Adrenal gland (tissue), 12 donors: ENCODE data around the gene PPP1R1C. TPM values are rescaled to one million over a fixed set of nuclear protein-coding genes. Genes with fewer than 3 reads are reported as not detected.

Source experiments
- DNase-seq, 7 donors: peaks; one replicate each; pipeline ENCODE4 v3.0.0-alpha.2; 2019 to 2020
- H3K27ac ChIP-seq, 5 donors: fragments of 200-600 bp; sonication (generic) in 4 of 5; 1 replicate in 3 of 5; 2 replicates in 2 of 5; pipeline versions ENCODE4 v1.5.1 to v1.8.0; 2016 to 2020; ENCODE audit warnings: mild to moderate bottlenecking in 1 of 5
- H3K27me3 ChIP-seq: fragments of 200-600 bp; 2 replicates; pipeline ENCODE4 v1.8.0; 2021
- H3K36me3 ChIP-seq, 2 donors: fragments of 200-600 bp; replicated peaks in 1 of 2; 1 replicate in 1 of 2; 2 replicates in 1 of 2; pipeline versions ENCODE4 v1.5.1 to v1.8.0; 2018 to 2022
- H3K4me1 ChIP-seq, 2 donors: fragments of 200-600 bp; replicated peaks in 1 of 2; 1 replicate in 1 of 2; 2 replicates in 1 of 2; pipeline versions ENCODE4 v1.5.1 to v1.8.0; 2018 to 2021
- H3K4me3 ChIP-seq, 4 donors: fragments of 200-600 bp; sonication (generic) in 3 of 4; one replicate each; pipeline ENCODE4 v1.5.1; 2016 to 2018
- H3K9me3 ChIP-seq, 3 donors: fragments of 200-600 bp; sonication (generic) in 1 of 3; replicated peaks in 1 of 3; 1 replicate in 2 of 3; 2 replicates in 1 of 3; pipeline versions ENCODE4 v1.5.1 to v1.8.0; 2016 to 2021
- POLR2A ChIP-seq, 2 donors: fragments of 450-650 bp; IDR thresholded peaks; one replicate each; pipeline ENCODE4 v1.6.1; 2017; ENCODE audit warnings: antibody characterized with exemption in 2 of 2, mild to moderate bottlenecking in 2 of 2, moderate library complexity in 1 of 2
- WGBS, 4 donors: extraction: QIAGEN DNeasy Blood & Tissue Kit in 2 of 4; methylation state at CpG; one replicate each; pipeline versions ENCODE4 v1.1.5 to v1.1.7; 2013 to 2017; 5-methylcytosine and 5-hydroxymethylcytosine counted together
- intact Hi-C, 2 donors: fragments of 100-400 bp; cut with DNase I; formaldehyde crosslinking; loops; one replicate each; pipeline versions ENCODE4 v1.14.1 to v1.15.0; 2022 to 2023
- polyA plus RNA-seq, 3 donors: library from polyadenylated mRNA; stranded (reverse); fragments of 200-250 nt in 2 of 3; fragments of 350-450 nt in 1 of 3; fragmentation: Illumina TruSeq in 1 of 3; extraction: RNeasy Lipid Tissue Mini Kit (QIAGEN cat#74804) in 1 of 3; gene quantifications; one replicate each; pipeline ENCODE4 v1.2.3, GENCODE V29; 2013 to 2014
- total RNA-seq, 9 donors: library from RNA; depleted of rRNA in 4 of 9; stranded (reverse); fragments of >200 nt in 4 of 9; fragments of 120-200 nt in 1 of 9; fragmentation: NEBNext Ultra II Directional in 1 of 9; extraction: Animal tissue kit (Norgen Biotek cat#: 25700) in 1 of 9; gene quantifications; one replicate each; pipeline versions ENCODE4 v1.1.0 to v1.2.4, GENCODE V29; 2013 to 2023
- TF ChIP-seq, protein P1 (sequence below), 6 experiments: fragments of 450-650 bp in 4 of 6; fragments of 200-600 bp in 2 of 6; sonication (generic) in 1 of 6; IDR thresholded peaks; 1 replicate in 5 of 6; 2 replicates in 1 of 6; pipeline versions ENCODE4 v1.5.1 to v1.8.0; 2016 to 2021; ENCODE audit warnings: antibody characterized with exemption in 6 of 6, mild to moderate bottlenecking in 2 of 6, moderate library complexity in 1 of 6
- donor health status: healthy with polysubstance abuse.
- donor health status: Bipolar disorder and iron deficiency.
- donor health status: DM: yes; HTN: yes; CAD: no.
- donor health status: DM: no; HTN: no; CAD: no.
- donor health status: DM: no; HTN: no; CAD: no.
- donor health status: DM: yes; HTN: yes; CAD: no.

The PPP1R1C gene
- total and polyA plus RNA-seq, 12 donors, result 0.29 to 5.9 (median 1.4) TPM; not detected in 3

DNA sequence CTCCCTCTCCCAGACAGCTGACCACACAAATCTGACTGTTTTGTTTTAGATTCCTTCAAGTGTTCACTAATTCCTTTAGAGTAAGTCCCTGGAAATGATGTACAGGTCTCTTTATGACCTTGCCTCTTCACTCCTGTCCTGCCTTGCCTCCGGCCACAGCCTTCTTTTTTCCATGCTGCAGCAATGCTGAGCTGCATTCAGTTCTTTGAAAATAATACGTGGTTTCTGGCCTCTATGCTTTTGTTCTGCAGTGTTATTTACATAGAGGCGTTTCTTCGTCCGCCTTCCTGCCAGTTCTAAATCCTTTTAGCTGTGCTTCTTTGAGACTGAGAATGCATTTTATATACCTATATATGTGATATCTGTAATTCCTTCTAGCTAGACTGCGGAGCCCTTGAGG is 87.2 kb downstream of the PPP1R1C start:
- Histone ChIP-seq H3K36me3 (no peaks in the 10 kb centered on the region), H3K27ac (no peak overlapping the region), H3K27me3 (no peaks in the 10 kb centered on the region), H3K4me1 (peaks cover 0 to 8% of the 10 kb centered on the region in 2 donors), H3K9me3 (no peaks in the 10 kb centered on the region), H3K4me3 (no peak overlapping the region)
- intact Hi-C loops, result loop anchor here in 1 of 2 donors (10.0 kb wide), 1 partner anchor 328 kb away; no protein-coding TSS in a partner anchor
- no peak for DNase-seq
- WGBS, 4 donors, result 83 to 94% (median 92%) methylated on average over 6 of the region's 6 CpGs
- no peak for TF ChIP-seq POLR2A (IDR thresholded peaks at IDR 0.05)
- TF ChIP-seq, protein P1, sequence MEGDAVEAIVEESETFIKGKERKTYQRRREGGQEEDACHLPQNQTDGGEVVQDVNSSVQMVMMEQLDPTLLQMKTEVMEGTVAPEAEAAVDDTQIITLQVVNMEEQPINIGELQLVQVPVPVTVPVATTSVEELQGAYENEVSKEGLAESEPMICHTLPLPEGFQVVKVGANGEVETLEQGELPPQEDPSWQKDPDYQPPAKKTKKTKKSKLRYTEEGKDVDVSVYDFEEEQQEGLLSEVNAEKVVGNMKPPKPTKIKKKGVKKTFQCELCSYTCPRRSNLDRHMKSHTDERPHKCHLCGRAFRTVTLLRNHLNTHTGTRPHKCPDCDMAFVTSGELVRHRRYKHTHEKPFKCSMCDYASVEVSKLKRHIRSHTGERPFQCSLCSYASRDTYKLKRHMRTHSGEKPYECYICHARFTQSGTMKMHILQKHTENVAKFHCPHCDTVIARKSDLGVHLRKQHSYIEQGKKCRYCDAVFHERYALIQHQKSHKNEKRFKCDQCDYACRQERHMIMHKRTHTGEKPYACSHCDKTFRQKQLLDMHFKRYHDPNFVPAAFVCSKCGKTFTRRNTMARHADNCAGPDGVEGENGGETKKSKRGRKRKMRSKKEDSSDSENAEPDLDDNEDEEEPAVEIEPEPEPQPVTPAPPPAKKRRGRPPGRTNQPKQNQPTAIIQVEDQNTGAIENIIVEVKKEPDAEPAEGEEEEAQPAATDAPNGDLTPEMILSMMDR (IDR thresholded peaks at IDR 0.05), result no peak

DNA sequence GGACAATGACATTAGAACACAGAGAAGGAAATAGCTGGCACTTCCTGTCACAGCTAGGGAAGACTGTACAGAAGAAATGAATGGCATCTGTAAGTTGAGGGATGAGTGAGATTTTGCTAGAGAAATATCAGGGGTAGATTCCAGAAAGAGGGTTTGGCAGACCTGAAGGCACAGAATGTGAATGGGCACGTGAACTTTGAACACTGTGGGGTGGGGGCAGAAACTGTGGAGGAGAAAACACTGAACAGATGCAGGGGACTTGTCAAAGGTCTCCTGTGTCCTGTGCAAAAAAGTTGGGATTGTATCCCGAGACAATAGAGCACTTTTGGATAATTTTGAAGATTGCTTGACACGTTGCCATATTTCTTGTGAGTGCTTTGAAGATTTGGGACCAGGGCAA is 88.0 kb downstream of the PPP1R1C start:
- TF ChIP-seq POLR2A (IDR thresholded peaks at IDR 0.05), result no peak
- TF ChIP-seq, protein P1 (IDR thresholded peaks at IDR 0.05), result no peak
- Histone ChIP-seq H3K27ac (no peak overlapping the region), H3K4me1 (peaks cover 0 to 10% of the 10 kb centered on the region in 2 donors), H3K27me3 (no peaks in the 10 kb centered on the region), H3K4me3 (no peak overlapping the region), H3K36me3 (no peaks in the 10 kb centered on the region), H3K9me3 (no peaks in the 10 kb centered on the region)
- no peak for DNase-seq
- intact Hi-C loops, result loop anchor here in 1 of 2 donors (10.0 kb wide), 1 partner anchor 329 kb away; no protein-coding TSS in a partner anchor
- 87 to 95% (median 91%) methylated on average over 3 of the region's 3 CpGs for WGBS, 4 donors

DNA sequence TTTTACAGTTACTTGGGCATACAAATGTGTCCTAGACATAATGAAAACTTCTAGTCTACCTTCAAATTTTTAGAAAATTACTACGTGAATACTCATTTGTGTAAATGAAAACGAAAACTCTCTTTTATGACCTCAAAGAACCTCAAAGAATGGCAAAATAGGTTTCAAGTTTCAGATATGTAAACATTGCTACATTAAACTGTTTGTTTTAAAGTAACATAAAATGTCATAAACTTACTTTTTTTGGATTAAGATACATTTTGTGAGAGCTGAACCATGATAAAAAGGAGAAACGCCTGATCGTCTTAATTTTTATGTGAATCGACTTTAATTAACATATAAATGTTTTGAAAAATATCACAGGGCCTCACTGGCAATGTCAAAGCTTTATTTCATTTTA is 91.4 kb downstream of the PPP1R1C start:
- intact Hi-C loops, result loop anchor here (5.0 to 10.0 kb wide), 2 partner anchors 332 to 335 kb away; no protein-coding TSS in a partner anchor

DNA sequence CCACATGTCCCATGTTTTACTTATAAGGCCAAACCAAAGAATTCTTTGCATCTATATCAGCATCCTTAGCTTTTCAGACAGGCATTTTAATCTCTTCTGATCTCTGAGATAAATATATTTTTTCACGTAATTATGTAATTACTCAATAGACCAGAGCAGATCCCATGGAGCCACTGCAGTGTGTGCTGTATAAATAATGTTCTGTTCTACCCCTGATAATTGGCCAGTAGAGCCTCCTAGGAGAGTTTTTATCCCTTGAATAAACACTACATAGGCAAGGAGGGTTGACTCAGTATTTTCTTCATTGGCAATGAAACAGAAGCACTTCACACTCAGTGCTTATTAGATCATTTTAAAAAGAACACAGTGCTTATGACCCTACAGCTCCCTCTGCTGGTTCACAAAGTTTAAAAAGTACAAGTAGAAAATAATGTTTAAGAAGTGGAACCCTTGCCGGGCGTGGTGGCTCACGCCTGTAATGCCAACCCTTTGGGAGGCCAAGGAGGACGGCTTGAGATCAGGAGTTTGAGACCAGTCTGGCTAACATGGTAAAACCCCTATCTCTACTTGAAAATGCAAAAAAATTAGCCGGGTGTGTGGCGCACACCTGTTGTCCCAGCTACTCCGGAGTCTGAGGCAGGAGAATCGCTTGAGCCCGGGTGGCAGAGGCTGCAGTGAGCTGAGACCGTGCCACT is 91.9 kb downstream of the PPP1R1C start:
- H3K9me3 ChIP-seq, result no peaks in the 10 kb centered on the region
- H3K27ac ChIP-seq, result no peak overlapping the region
- intact Hi-C loops, result loop anchor here (5.0 to 10.0 kb wide), 2 partner anchors 333 to 335 kb away; no protein-coding TSS in a partner anchor
- H3K36me3 ChIP-seq, result no peaks in the 10 kb centered on the region
- peaks cover 0 to 10% of the 10 kb centered on the region in 2 donors for H3K4me1 ChIP-seq
- H3K27me3 ChIP-seq, result no peaks in the 10 kb centered on the region
- DNase-seq, result peak in 4 of 7 donors; percentile 41 to 50 (median 44)
- H3K4me3 ChIP-seq, result no peak overlapping the region
- 52 to 59% (median 56%) methylated on average over 11 of the region's 11 CpGs for WGBS, 4 donors
- TF ChIP-seq POLR2A (IDR thresholded peaks at IDR 0.05), result no peak
- TF ChIP-seq, protein P1 (IDR thresholded peaks at IDR 0.05), result peak; percentile 47 to 75 (median 58)

More for the DNA sequence above, 91.4 kb downstream of the PPP1R1C start:
- Histone ChIP-seq H3K4me1 (peaks cover 0 to 10% of the 10 kb centered on the region in 2 donors), H3K27ac (no peak overlapping the region), H3K36me3 (no peaks in the 10 kb centered on the region), H3K9me3 (no peaks in the 10 kb centered on the region), H3K4me3 (no peak overlapping the region), H3K27me3 (no peaks in the 10 kb centered on the region)
- no peak for DNase-seq
- 57 to 67% (median 57%) methylated on average over 5 of the region's 5 CpGs for WGBS, 4 donors
- TF ChIP-seq POLR2A (IDR thresholded peaks at IDR 0.05), result no peak
- TF ChIP-seq, protein P1 (IDR thresholded peaks at IDR 0.05), result no peak
